K562 (cell line): ENCODE measurements around the gene RALY. TPM values are rescaled to one million over a fixed set of nuclear protein-coding genes. Genes with fewer than 3 reads are reported as not detected.

Experiments
- ATF1 ChIP-seq, 2 experiments: fragments of 450-650 bp in 1 of 2; IDR thresholded peaks; 2 replicates each; pipeline ENCODE4 v1.6.1; 2016; ENCODE audit warnings: missing compliant biosample characterization in 1 of 2, missing genetic modification characterization in 1 of 2
- FOXJ3 ChIP-seq: sonication (generic); formaldehyde crosslinking; IDR thresholded peaks from 2 replicates; pipeline ENCODE4 v1.4.0; 2020; ENCODE audit warnings: mild to moderate bottlenecking, missing genetic modification reagents
- FOXP4 ChIP-seq: sonication (generic); formaldehyde crosslinking; IDR thresholded peaks from 2 replicates; pipeline ENCODE4 v1.8.0; 2022; ENCODE audit warnings: mild to moderate bottlenecking, missing genetic modification reagents, borderline replicate concordance
- HNRNPK ChIP-seq: fragments of 200-400 bp; formaldehyde crosslinking; IDR thresholded peaks from one replicate; pipeline ENCODE4 v1.6.1; 2018; ENCODE audit warnings: mild to moderate bottlenecking, low read depth, low read length; ENCODE audit not compliant: poor library complexity, severe bottlenecking
- ILK ChIP-seq: fragments of 450-650 bp; IDR thresholded peaks from 2 replicates; pipeline ENCODE4 v1.6.1; 2016; ENCODE audit warnings: missing genetic modification characterization, low read depth, mild to moderate bottlenecking, missing compliant biosample characterization, moderate library complexity, borderline replicate concordance
- KDM2B ChIP-seq: fragments of 250-450 bp; sonication (Bioruptor Pico); IDR thresholded peaks from 2 replicates; pipeline ENCODE4 v1.8.0; 2021; ENCODE audit warnings: mild to moderate bottlenecking, moderate library complexity
- MEF2D ChIP-seq: conservative IDR thresholded peaks from 2 replicates; pipeline ENCODE4 v1.6.1; 2016; ENCODE audit warnings: low read depth, missing genetic modification characterization, missing compliant biosample characterization
- NFE2L1 ChIP-seq: fragments of 450-650 bp; IDR thresholded peaks from 2 replicates; pipeline ENCODE4 v1.6.1; 2016; ENCODE audit warnings: missing genetic modification characterization, low read depth, mild to moderate bottlenecking, missing compliant biosample characterization, moderate library complexity, borderline replicate concordance
- NFIC ChIP-seq: fragments of 450-650 bp; IDR thresholded peaks from 2 replicates; pipeline ENCODE4 v1.6.1; 2017; ENCODE audit warnings: mild to moderate bottlenecking, inconsistent platforms
- PHF8 ChIP-seq: fragments of 200-600 bp; sonication (generic); IDR thresholded peaks from 2 replicates; pipeline ENCODE4 v1.6.1; 2012; ENCODE audit warnings: mixed run types, mild to moderate bottlenecking, inconsistent platforms, low read length, moderate library complexity, borderline replicate concordance
- PPARD ChIP-seq: fragments of 250-450 bp; sonication (Bioruptor Pico); IDR thresholded peaks from 2 replicates; pipeline ENCODE4 v1.8.0; 2022; ENCODE audit warnings: inconsistent platforms, mild to moderate bottlenecking, moderate library complexity
- RAD51 ChIP-seq: fragments of 450-650 bp; IDR thresholded peaks from 2 replicates; pipeline ENCODE4 v1.7.1; 2016; ENCODE audit warnings: low read depth, mild to moderate bottlenecking, borderline replicate concordance
- RBM14 ChIP-seq: fragments of 200-400 bp; formaldehyde crosslinking; IDR thresholded peaks from 2 replicates; pipeline ENCODE4 v1.6.1; 2018; ENCODE audit warnings: low read depth, mild to moderate bottlenecking, low read length, moderate library complexity, borderline replicate concordance; ENCODE audit not compliant: insufficient read depth
- RNF219 ChIP-seq: fragments of 250-450 bp; sonication (Bioruptor Pico); IDR thresholded peaks from 2 replicates; pipeline ENCODE4 v1.5.0; 2022; ENCODE audit warnings: mild to moderate bottlenecking
- SAFB ChIP-seq: fragments of 200-400 bp; formaldehyde crosslinking; IDR thresholded peaks from 2 replicates; pipeline ENCODE4 v1.6.1; 2017; ENCODE audit warnings: low read depth, low read length, borderline replicate concordance
- SAFB2 ChIP-seq: fragments of 200-400 bp; formaldehyde crosslinking; IDR thresholded peaks from 2 replicates; pipeline ENCODE4 v1.6.1; 2018; ENCODE audit warnings: borderline replicate concordance, low read length, low read depth, moderate library complexity; ENCODE audit not compliant: severe bottlenecking
- SREBF1 ChIP-seq: fragments of 150-350 bp; IDR thresholded peaks from 2 replicates; pipeline ENCODE4 v1.6.1; 2014; ENCODE audit warnings: antibody characterized with exemption, low read depth, low read length, borderline replicate concordance
- SRSF3 ChIP-seq: fragments of 200-400 bp; formaldehyde crosslinking; IDR thresholded peaks from 2 replicates; pipeline ENCODE4 v1.6.1; 2016; ENCODE audit warnings: mild to moderate bottlenecking, low read length, moderate library complexity; ENCODE audit not compliant: insufficient read depth
- THAP12 ChIP-seq: fragments of 250-450 bp; sonication (Bioruptor Pico); IDR thresholded peaks from 2 replicates; pipeline ENCODE4 v1.9.0; 2021; ENCODE audit warnings: mild to moderate bottlenecking, inconsistent platforms
- ZNF140 ChIP-seq: fragments of 250-450 bp; sonication (Bioruptor Pico); IDR thresholded peaks from 2 replicates; pipeline ENCODE4 v1.8.0; 2021; ENCODE audit warnings: moderate library complexity, mild to moderate bottlenecking, inconsistent platforms
- ZNF589 ChIP-seq: fragments of 200-800 bp; sonication (Bioruptor generic); IDR thresholded peaks from 2 replicates; pipeline ENCODE4 v1.6.1; 2016; ENCODE audit warnings: low read depth, missing genetic modification characterization, missing compliant biosample characterization
- polyA plus RNA-seq, 8 experiments: library from polyadenylated mRNA; depleted of rRNA in 4 of 8; stranded (reverse) in 5 of 8; unstranded in 3 of 8; fragments of >200 nt; fragmentation: Nextera tagmentation in 2 of 8; fragmentation: Illumina TruSeq in 1 of 8; extraction: Ambion mirVana in 2 of 8; extraction: Trizol in 1 of 8; gene quantifications; 2 replicates each; pipeline versions ENCODE4 v1.2.1 to v1.2.3, GENCODE V29; 2011 to 2014; ENCODE audit warnings: inconsistent platforms in 1 of 8, missing spikeins in 1 of 8
- total RNA-seq, 7 experiments: library from RNA; depleted of rRNA in 6 of 7; stranded (reverse); fragments of >200 nt in 6 of 7; fragmentation: Illumina TruSeq in 2 of 7; extraction: Trizol in 2 of 7; gene quantifications; 2 replicates each; pipeline versions ENCODE4 v1.2.1 to v1.2.3, GENCODE V29; 2011 to 2021; ENCODE audit warnings: low replicate concordance in 1 of 7

The RALY gene
- total and polyA plus RNA-seq, 9 of the 15 experiments (the other 6 are each of a cell fraction or from before 2014, with no cell fraction given) = 0.80 to 207 (median 128) TPM

GRCh38 chr20:33992923-33993575, 662 bp upstream of the RALY start (continued):
- no peak for TF ChIP-seq SRSF3
- no peak for TF ChIP-seq ZNF589 (CRISPR knock-in tag)
- no peak for TF ChIP-seq FOXP4
- TF ChIP-seq RBM14 = no peak
- TF ChIP-seq ILK (tag) = no peak
- no peak for TF ChIP-seq THAP12 (CRISPR knock-in tag)
- TF ChIP-seq SREBF1 = no peak; the same call in 1 of the 2 replicates
- TF ChIP-seq RNF219 (CRISPR knock-in tag) = no peak
- no peak for TF ChIP-seq HNRNPK
- no peak for TF ChIP-seq RAD51
- no peak for TF ChIP-seq KDM2B (CRISPR knock-in tag)
- no peak for TF ChIP-seq SAFB
- TF ChIP-seq ZNF140 = no peak
- no peak for TF ChIP-seq FOXJ3 (CRISPR knock-in tag)
- TF ChIP-seq NFIC = no peak
- no peak for TF ChIP-seq ATF1 (CRISPR knock-in tag; IDR thresholded peaks at IDR 0.05)
- TF ChIP-seq ATF1 (tag; IDR thresholded peaks at IDR 0.05) = 0 out of 2 replicates have a peak, but pooled peaks have one; percentile 2
- TF ChIP-seq NFE2L1 (tag) = no peak
- no peak for TF ChIP-seq SAFB2
- no peak for TF ChIP-seq PPARD
- peak; percentile 84; the same call in 1 of the 2 replicates for TF ChIP-seq PHF8
- TF ChIP-seq MEF2D (tag) = no peak
